Erythroblast (primary cell): ENCODE data around the gene MYO1F.

Experiments
- DNase-seq, 2 experiments: peaks; one replicate each; lab custom pipeline; 2025; lab: John Stamatoyannopoulos, UW
- GATA1 ChIP-seq: IDR thresholded peaks from 2 replicates; pipeline ENCODE4 v1.6.1; 2011; ENCODE audit warnings: low read depth, mild to moderate bottlenecking, control low read depth, low read length, moderate library complexity
- POLR2A ChIP-seq: IDR thresholded peaks from 2 replicates; pipeline ENCODE4 v1.6.1; 2011; ENCODE audit warnings: mild to moderate bottlenecking, low read length

The MYO1F gene

GRCh38 chr19:8473648-8474476 is 103.4 kb downstream of the MYO1F start:
- TF ChIP-seq POLR2A (no peak), GATA1 (no peak)
- DNase-seq, result no peak
